Naive thymus-derived CD8-positive, alpha-beta T cell (primary cell): ENCODE measurements around the gene KLF13. TPM values are rescaled to one million over a fixed set of nuclear protein-coding genes. Genes with fewer than 3 reads are reported as not detected.
A peak's percentile ranks its signal among the peaks of the same experiment; 100 is the strongest.

ENCODE experiments used
- ATAC-seq, 2 donors: fragments of 150-1000 bp; cut with Tn5 transposase in 1 of 2; sonication (Bioruptor Pico), chemical (Tn5 transposase) in 1 of 2; 1 replicate in 1 of 2; 2 replicates in 1 of 2; pipeline ENCODE4 v1.10.0; 2021; ENCODE audit warnings: mild to moderate bottlenecking in 2 of 2, moderate library complexity in 2 of 2
- POLR2A ChIA-PET: fragments of 350-600 bp; sonication (Branson Sonifier 250); formaldehyde crosslinking; loops from one replicate; lab custom pipeline; 2021; ENCODE audit warnings: antibody characterized with exemption; lab: Charles Lee
- DNase-seq, 10 donors: peaks; one replicate each; pipeline versions ENCODE4 v3.0.0 to v3.0.0-alpha.2; 2020 to 2022
- H3K27ac Mint-ChIP-seq, 10 donors: one replicate each; pipeline ENCODE4 v1.8.0; 2020 to 2022; ENCODE audit warnings: mild to moderate bottlenecking in 10 of 10, mixed read lengths in 10 of 10, moderate library complexity in 4 of 10, inconsistent platforms in 1 of 10
- H3K27me3 Mint-ChIP-seq, 5 donors: one replicate each; pipeline ENCODE4 v1.8.0; 2021 to 2022; ENCODE audit warnings: mixed read lengths in 5 of 5
- H3K36me3 Mint-ChIP-seq, 3 donors: one replicate each; pipeline ENCODE4 v1.8.0; 2020 to 2022; ENCODE audit warnings: mixed read lengths in 3 of 3, mild to moderate bottlenecking in 2 of 3, inconsistent platforms in 1 of 3
- H3K4me1 Mint-ChIP-seq, 4 donors: one replicate each; pipeline ENCODE4 v1.8.0; 2021 to 2022; ENCODE audit warnings: mixed read lengths in 4 of 4
- H3K4me3 Mint-ChIP-seq, 10 donors: one replicate each; pipeline ENCODE4 v1.8.0; 2020 to 2022; ENCODE audit warnings: mild to moderate bottlenecking in 10 of 10, mixed read lengths in 10 of 10, moderate library complexity in 6 of 10, inconsistent platforms in 1 of 10
- H3K9me3 Mint-ChIP-seq, 9 donors: one replicate each; pipeline ENCODE4 v1.8.0; 2020 to 2022; ENCODE audit warnings: mixed read lengths in 9 of 9, mild to moderate bottlenecking in 3 of 9, inconsistent platforms in 1 of 9, moderate library complexity in 1 of 9
- polyA plus RNA-seq, 3 donors: library from polyadenylated mRNA; unstranded; fragments of 300-500 nt; fragmentation: Illumina TruSeq; gene quantifications; one replicate each; pipeline ENCODE4 v1.2.3, GENCODE V29; 2021
- total RNA-seq, 8 experiments: library from RNA in 2 of 8; stranded (reverse) in 2 of 8; gene quantifications; one replicate each; pipeline ENCODE4 v1.2.3 and lab custom pipeline; 2021 to 2026

KLF13 gene
- total and polyA plus RNA-seq, 5 experiments from 2014 or later, result 70.1 to 244 (median 102) TPM

DNA sequence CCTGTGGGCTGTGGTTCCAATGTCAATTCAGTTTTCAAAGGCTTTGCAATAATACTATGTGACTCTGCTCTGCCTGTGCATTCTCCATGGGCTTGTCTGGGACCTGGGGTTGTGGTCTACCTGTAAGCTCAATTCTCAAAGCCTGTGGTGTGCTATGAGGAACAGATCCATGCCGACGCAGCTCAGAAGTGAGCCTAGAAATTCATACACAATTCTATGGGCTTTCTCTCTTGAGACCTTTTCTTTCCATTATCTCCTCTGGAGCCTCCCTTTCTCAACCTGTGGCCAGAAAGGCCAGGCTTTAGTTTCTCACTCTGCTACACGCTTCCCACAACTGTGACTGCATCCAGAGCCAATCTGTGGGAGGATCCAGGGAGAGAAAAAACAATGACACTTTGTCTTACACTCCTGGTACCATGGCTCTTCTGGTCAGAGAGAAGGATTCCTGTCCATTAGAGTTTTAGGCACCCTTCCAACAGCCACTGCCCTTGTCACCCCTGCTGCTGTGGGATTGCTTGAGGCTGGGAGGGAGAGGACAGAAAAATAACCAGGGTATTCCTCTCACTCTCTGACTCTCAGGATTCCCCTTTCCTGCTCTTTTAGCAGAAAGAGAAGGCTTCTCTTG is 34.1 kb upstream of the KLF13 start:
- H3K27me3 Mint-ChIP-seq, result no peaks in the 10 kb centered on the region
- H3K9me3 Mint-ChIP-seq, result peaks cover 0 to 12% (median 3%) of the 10 kb centered on the region in 9 donors
- H3K4me1 Mint-ChIP-seq, result peaks cover 0 to 4% (median 0%) of the 10 kb centered on the region in 4 donors
- no peak overlapping the region for H3K4me3 Mint-ChIP-seq
- H3K27ac Mint-ChIP-seq, result peak overlapping the region in 1 of 10 donors; percentile 43
- POLR2A ChIA-PET, result no interaction called here
- DNase-seq (peak in 1 of 10 donors; percentile 5), ATAC-seq (no peak)
- peaks cover 0 to 10% (median 0%) of the 10 kb centered on the region in 3 donors for H3K36me3 Mint-ChIP-seq

DNA sequence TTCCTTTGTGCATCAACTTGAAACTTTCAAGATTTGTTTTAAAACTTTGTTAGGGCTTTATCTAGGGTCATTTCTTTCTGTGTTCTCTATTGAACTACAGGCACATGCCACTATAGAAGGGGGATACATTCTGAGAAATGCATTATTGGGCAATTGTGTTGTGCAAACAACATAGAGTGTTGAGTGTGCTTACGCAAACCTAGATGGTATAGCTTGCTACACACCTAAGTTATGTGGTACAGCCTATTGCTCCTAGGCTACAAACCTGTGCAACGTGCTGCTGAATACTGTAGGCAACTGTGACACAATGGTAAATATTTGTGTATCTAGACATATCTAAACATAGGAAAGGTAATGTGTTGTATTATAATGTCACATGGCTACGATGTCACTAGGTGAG is 33.0 kb upstream of the KLF13 start:
- H3K4me3 Mint-ChIP-seq, result no peak overlapping the region
- peaks cover 0 to 1% (median 0%) of the 10 kb centered on the region in 3 donors for H3K36me3 Mint-ChIP-seq
- POLR2A ChIA-PET, result interaction anchor here (0.7 kb wide), 1 partner anchor 67 kb away, joined by 3 read pairs; no protein-coding TSS in a partner anchor
- H3K27me3 Mint-ChIP-seq, result no peaks in the 10 kb centered on the region
- ATAC-seq (no peak), DNase-seq (no peak)
- peaks cover 0 to 4% (median 2%) of the 10 kb centered on the region in 4 donors for H3K4me1 Mint-ChIP-seq
- peaks cover 0 to 3% (median 0%) of the 10 kb centered on the region in 9 donors for H3K9me3 Mint-ChIP-seq
- H3K27ac Mint-ChIP-seq, result no peak overlapping the region

DNA sequence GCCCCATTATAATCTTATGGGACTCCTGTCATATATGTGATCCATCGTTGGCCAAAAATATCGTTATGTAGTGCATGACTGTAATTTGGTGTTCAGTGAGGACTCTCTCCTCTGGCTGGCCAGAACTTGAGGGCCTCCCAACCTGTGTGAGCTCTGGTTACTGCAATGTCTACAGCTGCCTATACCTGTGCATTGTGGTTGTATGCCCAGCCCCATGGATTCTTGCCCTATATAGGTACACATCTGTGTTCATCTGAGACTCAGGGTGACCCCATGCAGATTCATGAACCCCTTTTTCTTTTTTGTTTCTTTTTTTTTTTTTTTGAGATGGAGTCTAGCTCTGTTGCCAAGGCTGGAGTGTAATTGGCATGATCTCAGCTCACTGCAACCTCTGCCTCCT is 32.6 kb upstream of the KLF13 start:
- Mint-ChIP-seq H3K4me3 (no peak overlapping the region), H3K4me1 (peaks cover 0 to 4% (median 2%) of the 10 kb centered on the region in 4 donors), H3K27me3 (no peaks in the 10 kb centered on the region), H3K27ac (no peak overlapping the region), H3K36me3 (no peaks in the 10 kb centered on the region), H3K9me3 (no peaks in the 10 kb centered on the region)
- POLR2A ChIA-PET, result interaction anchor here (0.7 to 0.9 kb wide), 2 partner anchors 27 to 68 kb away, joined by 3 read pairs; no protein-coding TSS in a partner anchor
- DNase-seq (no peak), ATAC-seq (no peak)

DNA sequence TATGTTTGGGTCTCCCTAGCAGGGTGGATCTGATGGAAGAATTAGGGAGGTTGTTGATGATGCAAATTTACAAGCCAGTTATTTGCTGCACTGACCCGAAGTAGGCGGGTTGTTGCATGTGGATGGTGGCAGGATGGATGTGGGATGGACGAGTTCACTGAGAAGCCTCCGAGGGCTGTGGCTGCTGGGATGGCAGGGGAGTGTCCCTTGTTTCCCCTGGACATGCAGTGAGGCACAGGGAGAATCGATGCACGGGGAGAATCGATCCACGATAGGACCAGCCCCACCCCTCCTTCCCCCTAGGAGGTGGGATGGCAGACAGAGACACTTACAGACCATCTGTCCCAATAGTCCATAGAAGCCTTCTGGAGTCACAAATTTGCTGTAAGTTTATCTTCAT is 31.0 kb upstream of the KLF13 start:
- H3K36me3 Mint-ChIP-seq, result no peaks in the 10 kb centered on the region

DNA sequence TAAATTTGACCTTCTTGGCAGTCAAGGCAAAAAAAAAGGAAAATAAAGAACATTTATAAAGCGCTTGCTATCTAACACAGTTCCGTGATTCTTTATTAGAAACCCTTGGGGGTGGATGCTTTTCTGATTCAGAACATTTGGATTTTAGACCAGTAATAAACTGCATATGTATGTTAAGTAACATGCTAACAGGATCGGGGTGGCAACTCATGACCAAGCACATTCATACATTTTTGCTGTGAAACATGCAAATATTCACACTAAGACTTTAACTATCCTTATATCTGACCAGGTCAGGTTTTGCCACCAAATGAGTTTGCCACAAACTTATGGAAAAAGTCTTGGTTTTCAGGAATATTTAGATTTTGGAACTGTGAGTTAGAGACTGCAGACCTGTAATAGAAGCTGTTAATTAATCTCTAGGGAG is 30.4 kb upstream of the KLF13 start:
- ATAC-seq, result no peak
- Mint-ChIP-seq H3K9me3 (no peaks in the 10 kb centered on the region), H3K4me3 (no peak overlapping the region), H3K27ac (no peak overlapping the region), H3K36me3 (no peaks in the 10 kb centered on the region), H3K4me1 (peaks cover 0 to 5% (median 2%) of the 10 kb centered on the region in 4 donors), H3K27me3 (no peaks in the 10 kb centered on the region)
- POLR2A ChIA-PET, result interaction anchor here (0.7 kb wide), 1 partner anchor 47 kb away, joined by 4 read pairs; no protein-coding TSS in a partner anchor
- DNase-seq, result no peak

More for the DNA sequence above, 31.0 kb upstream of the KLF13 start:
- no peak overlapping the region for H3K27ac Mint-ChIP-seq
- no peaks in the 10 kb centered on the region for H3K9me3 Mint-ChIP-seq
- POLR2A ChIA-PET, result interaction anchor here (0.7 kb wide), 1 partner anchor 48 kb away, joined by 4 read pairs; no protein-coding TSS in a partner anchor
- DNase-seq (no peak), ATAC-seq (no peak)
- H3K4me1 Mint-ChIP-seq, result peaks cover 0 to 5% (median 2%) of the 10 kb centered on the region in 4 donors
- H3K27me3 Mint-ChIP-seq, result no peaks in the 10 kb centered on the region
- H3K4me3 Mint-ChIP-seq, result no peak overlapping the region

DNA sequence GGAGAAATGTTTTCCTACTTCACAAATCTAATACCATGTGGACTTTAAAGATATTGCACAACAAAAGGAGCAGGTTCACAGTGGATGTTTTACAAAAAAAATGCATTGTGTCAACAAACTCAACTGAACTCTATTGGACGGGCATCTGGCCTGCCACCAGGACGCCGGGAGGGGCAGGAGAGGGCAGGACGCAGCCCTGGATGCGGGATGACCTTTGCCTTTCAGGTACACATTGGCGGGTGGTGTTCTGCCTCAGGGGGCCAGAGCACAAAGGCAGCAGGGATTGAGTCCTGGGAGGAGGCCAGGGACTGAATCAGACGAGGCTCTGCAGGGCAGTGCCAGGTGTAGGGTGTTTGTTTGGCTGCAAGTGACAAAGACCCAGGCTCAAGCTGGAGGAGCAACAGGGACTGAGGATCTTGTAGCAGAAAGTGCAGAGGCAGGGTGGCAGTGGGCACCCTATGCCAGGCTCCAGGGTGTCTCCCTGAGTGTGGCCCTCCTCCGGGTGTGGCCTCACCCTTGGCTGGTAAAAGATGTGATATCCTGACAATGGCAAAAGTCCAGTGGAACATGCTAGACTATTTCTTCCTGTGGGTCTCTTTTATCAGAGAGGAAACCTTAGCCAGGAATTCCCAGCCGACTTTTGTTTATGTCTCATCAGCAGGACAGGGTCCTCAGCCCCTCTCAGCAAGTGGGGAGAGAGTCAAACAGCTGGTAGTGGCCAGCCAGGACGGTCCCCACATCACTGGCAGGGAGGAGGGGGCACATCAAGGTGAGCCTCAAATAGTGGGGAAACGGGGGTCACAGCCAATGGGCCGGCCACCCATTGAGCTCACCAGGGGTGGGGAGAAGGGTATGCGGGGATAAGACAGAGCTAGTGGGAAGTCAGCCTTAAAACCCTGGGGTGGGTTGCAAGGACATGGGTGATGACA is 29.7 kb upstream of the KLF13 start:
- no peaks in the 10 kb centered on the region for H3K27me3 Mint-ChIP-seq
- H3K4me3 Mint-ChIP-seq, result no peak overlapping the region
- ATAC-seq (no peak), DNase-seq (no peak)
- POLR2A ChIA-PET, result interaction anchor here (1.2 to 1.8 kb wide), 3 partner anchors 11 to 29 kb away, joined by 4 to 5 read pairs (median 5); partner anchors contain the start of gene KLF13
- no peaks in the 10 kb centered on the region for H3K9me3 Mint-ChIP-seq
- peaks cover 2 to 8% (median 3%) of the 10 kb centered on the region in 4 donors for H3K4me1 Mint-ChIP-seq
- H3K36me3 Mint-ChIP-seq, result no peaks in the 10 kb centered on the region
- peak overlapping the region in 4 of 10 donors; percentile 12 to 60 (median 45) for H3K27ac Mint-ChIP-seq

DNA sequence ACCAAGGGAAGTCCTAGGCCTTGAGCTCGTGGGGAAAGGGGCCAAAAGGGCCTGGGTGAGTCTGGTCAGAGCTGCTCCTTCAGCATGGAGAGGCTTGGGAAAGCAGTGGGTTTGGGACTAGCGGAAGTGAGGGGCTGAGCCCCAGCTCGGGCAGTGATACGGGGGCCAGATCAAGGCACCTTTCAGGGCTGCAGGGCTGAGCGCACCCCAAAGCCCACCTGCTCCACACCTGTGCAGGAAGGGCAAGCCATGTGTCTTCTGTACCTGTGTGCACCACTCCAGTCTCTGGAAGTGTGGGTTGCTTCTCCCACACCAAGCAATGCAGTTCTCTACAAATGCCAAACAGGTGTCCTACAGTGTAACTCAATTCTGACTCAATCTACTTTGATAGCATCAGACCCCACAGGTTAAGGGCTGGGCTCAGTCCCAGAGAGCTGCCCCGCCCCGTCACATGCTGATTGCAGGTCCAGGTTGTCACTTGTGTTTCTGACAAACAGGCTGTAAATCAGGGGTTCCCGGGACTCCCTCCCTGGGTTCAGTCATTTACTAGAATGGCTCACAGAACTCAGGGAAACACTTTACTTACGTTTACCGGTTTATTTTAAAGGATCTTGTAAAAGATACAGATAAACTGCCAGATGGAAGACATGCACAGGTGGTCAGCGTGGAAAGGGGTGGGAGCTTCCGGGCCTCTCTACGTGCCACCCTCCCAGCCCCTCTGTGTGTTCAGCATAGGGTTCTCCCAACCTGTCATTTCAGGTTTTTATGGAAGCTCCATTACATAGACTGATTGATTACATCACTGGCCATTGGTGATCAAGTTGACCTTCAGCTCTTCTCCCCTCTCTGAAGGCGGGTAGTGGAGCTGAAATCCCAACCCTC is 28.8 kb upstream of the KLF13 start:
- no peak overlapping the region for H3K27ac Mint-ChIP-seq
- no peak for ATAC-seq
- no peaks in the 10 kb centered on the region for H3K27me3 Mint-ChIP-seq
- no peaks in the 10 kb centered on the region for H3K9me3 Mint-ChIP-seq
- POLR2A ChIA-PET, result interaction anchor here (1.2 to 1.8 kb wide), 3 partner anchors 10 to 28 kb away, joined by 4 to 5 read pairs (median 5); partner anchors contain the start of gene KLF13
- H3K4me1 Mint-ChIP-seq, result peaks cover 5 to 16% (median 11%) of the 10 kb centered on the region in 4 donors
- no peak overlapping the region for H3K4me3 Mint-ChIP-seq
- H3K36me3 Mint-ChIP-seq, result no peaks in the 10 kb centered on the region
- no peak for DNase-seq

DNA sequence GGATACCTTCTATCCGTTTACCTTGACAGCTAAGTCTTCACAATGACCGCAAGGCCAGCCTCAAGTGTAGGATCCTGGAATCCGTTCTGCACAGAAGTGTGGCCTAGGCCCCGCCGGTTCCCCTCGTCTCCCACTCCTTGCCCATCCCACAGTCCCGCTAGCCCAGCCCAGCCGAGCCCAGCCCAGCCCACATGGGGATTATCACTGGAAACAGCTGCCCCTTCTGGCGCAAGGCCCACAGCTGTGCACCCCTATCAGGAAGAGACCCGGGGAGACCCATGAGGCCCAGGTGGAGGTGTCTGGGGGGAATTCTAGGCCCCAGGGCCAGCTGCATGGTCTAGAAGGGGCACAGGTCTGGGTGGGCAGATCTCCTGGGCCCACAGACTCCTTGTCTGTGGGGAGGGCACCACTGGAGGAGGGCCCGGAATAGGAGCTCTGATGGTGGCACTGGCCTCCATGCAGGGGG is 27.9 kb upstream of the KLF13 start:
- POLR2A ChIA-PET, result interaction anchor here (0.6 to 1.8 kb wide), 3 partner anchors 9 to 59 kb away, joined by 3 to 5 read pairs (median 4); no protein-coding TSS in a partner anchor
- ATAC-seq (no peak), DNase-seq (no peak)
- Mint-ChIP-seq H3K9me3 (no peaks in the 10 kb centered on the region), H3K27ac (peak overlapping the region in 1 of 10 donors; percentile 19), H3K27me3 (no peaks in the 10 kb centered on the region), H3K4me1 (peaks cover 5 to 25% (median 20%) of the 10 kb centered on the region in 4 donors), H3K36me3 (no peaks in the 10 kb centered on the region), H3K4me3 (no peak overlapping the region)

DNA sequence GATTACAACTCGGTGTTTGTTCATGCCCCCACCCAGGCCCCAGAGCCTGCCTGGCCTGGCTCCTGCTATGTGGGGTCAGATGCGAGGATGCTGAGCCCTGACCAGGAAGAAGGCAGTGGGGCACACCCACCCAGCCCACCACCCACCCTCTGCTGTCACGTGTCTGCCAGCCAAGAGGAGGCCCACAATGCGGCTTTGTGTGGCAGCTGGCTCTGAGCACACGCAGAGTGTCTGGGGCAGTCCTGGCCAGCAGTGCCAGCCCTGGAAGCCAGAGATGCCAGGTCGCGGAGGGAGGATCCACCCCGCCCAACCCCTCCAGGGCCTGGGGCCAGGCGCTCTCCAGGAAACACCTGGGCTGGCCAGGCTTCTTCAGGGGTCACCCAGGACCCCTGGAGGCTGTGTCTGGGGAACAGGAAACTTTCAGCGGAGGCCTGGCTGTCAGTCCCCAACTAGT is 26.4 kb upstream of the KLF13 start:
- no peaks in the 10 kb centered on the region for H3K36me3 Mint-ChIP-seq
- H3K27me3 Mint-ChIP-seq, result no peaks in the 10 kb centered on the region
- peaks cover 12 to 31% (median 31%) of the 10 kb centered on the region in 4 donors for H3K4me1 Mint-ChIP-seq
- H3K4me3 Mint-ChIP-seq, result no peak overlapping the region
- POLR2A ChIA-PET, result interaction anchor here (1.0 to 5.0 kb wide), 4 partner anchors 8 to 35 kb away, joined by 3 to 44 read pairs (median 4); no protein-coding TSS in a partner anchor
- H3K9me3 Mint-ChIP-seq, result no peaks in the 10 kb centered on the region
- DNase-seq (no peak), ATAC-seq (no peak)
- no peak overlapping the region for H3K27ac Mint-ChIP-seq

DNA sequence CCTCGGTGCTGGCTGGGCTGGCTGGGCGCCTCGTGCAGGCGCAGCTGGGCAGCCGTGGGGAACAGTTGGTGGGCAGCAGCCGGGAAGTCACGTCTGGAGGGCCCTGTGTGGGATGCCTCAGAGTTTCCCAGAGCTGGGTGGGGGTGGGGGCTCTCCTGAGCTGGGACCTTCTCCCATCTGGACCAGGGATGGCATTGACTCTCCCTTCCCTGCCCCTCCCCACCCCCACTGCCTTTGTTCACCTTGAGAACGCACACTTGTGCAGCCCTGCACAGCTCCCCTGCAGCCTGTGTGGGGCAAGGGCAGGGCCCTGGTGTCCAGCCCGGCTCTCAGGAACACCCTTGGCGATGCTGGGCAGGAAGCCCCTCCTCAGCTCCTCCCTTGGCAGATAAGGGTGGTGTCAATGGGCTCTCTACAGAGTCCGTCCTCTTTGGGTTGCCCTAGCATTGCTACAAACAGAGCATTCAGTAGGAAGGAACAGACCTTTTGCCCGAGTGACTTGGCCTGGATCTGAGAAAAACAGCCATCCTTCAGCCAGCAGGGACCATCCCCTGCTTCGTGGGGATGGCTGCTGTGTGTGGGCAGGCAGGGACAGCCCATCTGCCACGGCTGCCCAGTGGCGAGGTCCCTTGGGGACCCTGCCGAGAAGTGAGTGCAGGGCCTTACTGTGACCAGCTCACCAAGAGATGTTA is 25.5 kb upstream of the KLF13 start:
- Mint-ChIP-seq H3K27me3 (no peaks in the 10 kb centered on the region), H3K9me3 (no peaks in the 10 kb centered on the region), H3K27ac (no peak overlapping the region), H3K4me3 (no peak overlapping the region), H3K4me1 (peaks cover 12 to 36% (median 34%) of the 10 kb centered on the region in 4 donors), H3K36me3 (no peaks in the 10 kb centered on the region)
- ATAC-seq (no peak), DNase-seq (no peak)
- POLR2A ChIA-PET, result interaction anchor here (0.7 to 5.0 kb wide), 4 partner anchors 10 to 67 kb away, joined by 3 to 44 read pairs (median 4); no protein-coding TSS in a partner anchor

DNA sequence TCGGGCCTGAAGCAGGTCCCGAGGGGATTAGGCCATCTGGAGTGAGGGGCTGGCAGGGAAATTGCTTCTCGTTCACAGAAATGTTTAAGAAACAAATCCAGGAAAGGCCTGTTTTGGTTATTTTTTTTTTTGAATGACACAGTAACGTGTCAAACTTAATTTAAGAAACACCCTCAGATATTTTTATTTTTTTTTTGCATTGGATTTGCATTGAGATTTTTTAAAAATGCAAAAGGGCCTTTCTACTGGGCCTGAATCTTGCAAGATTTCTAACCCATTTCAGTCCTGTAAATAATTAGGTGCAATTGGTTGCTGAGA is 25.0 kb upstream of the KLF13 start:
- H3K27ac Mint-ChIP-seq, result peak overlapping the region in 1 of 10 donors; percentile 51
- no peaks in the 10 kb centered on the region for H3K36me3 Mint-ChIP-seq
- peaks cover 12 to 36% (median 34%) of the 10 kb centered on the region in 4 donors for H3K4me1 Mint-ChIP-seq
- H3K9me3 Mint-ChIP-seq, result no peaks in the 10 kb centered on the region
- H3K27me3 Mint-ChIP-seq, result no peaks in the 10 kb centered on the region
- no peak for DNase-seq
- POLR2A ChIA-PET, result interaction anchor here (0.7 to 5.0 kb wide), 2 partner anchors 37 to 66 kb away, joined by 3 to 44 read pairs; no protein-coding TSS in a partner anchor
- H3K4me3 Mint-ChIP-seq, result no peak overlapping the region
- no peak for ATAC-seq
